H9 (cell line): ENCODE results near the gene USP21. TPM values are rescaled to one million over a fixed set of nuclear protein-coding genes. Genes with fewer than 3 reads are reported as not detected.

Source experiments
- DNase-seq: peaks from one replicate; pipeline ENCODE4 v3.0.0-alpha.2; 2017
- H2AFZ ChIP-seq: one replicate; pipeline ENCODE4 v1.6.1; 2013; ENCODE audit warnings: mild to moderate bottlenecking, low read length, control low read depth, moderate library complexity
- H2AK5ac ChIP-seq: 2 replicates; pipeline ENCODE4 v1.6.1; 2013; ENCODE audit warnings: low read length, control low read depth, mixed read lengths; ENCODE audit not compliant: insufficient read length
- H2BK120ac ChIP-seq: one replicate; pipeline ENCODE4 v1.6.1; 2013; ENCODE audit warnings: low read depth, mild to moderate bottlenecking, low read length, control low read depth, inconsistent platforms; ENCODE audit not compliant: poor library complexity, severe bottlenecking
- H2BK12ac ChIP-seq: 2 replicates; pipeline ENCODE4 v1.6.1; 2013; ENCODE audit warnings: low read length, control low read depth, mixed read lengths, low read depth; ENCODE audit not compliant: insufficient read length
- H2BK15ac ChIP-seq: 2 replicates; pipeline ENCODE4 v1.6.1; 2013; ENCODE audit warnings: low read depth, low read length, control low read depth
- H2BK20ac ChIP-seq: one replicate; pipeline ENCODE4 v1.6.1; 2013; ENCODE audit warnings: low read depth, mild to moderate bottlenecking, low read length, control low read depth, inconsistent platforms; ENCODE audit not compliant: poor library complexity, severe bottlenecking
- H2BK5ac ChIP-seq: 2 replicates; pipeline ENCODE4 v1.6.1; 2013; ENCODE audit warnings: low read length, control low read depth, mixed read lengths; ENCODE audit not compliant: insufficient read length
- H3K14ac ChIP-seq: 2 replicates; pipeline ENCODE4 v1.6.1; 2013; ENCODE audit warnings: low read length, control low read depth; ENCODE audit not compliant: insufficient read depth
- H3K18ac ChIP-seq: 2 replicates; pipeline ENCODE4 v1.6.1; 2013; ENCODE audit warnings: low read depth, mild to moderate bottlenecking, mixed read lengths, low read length, control low read depth; ENCODE audit not compliant: insufficient read length
- H3K23ac ChIP-seq: 2 replicates; pipeline ENCODE4 v1.6.1; 2013; ENCODE audit warnings: low read length, control low read depth, mixed read lengths, low read depth; ENCODE audit not compliant: insufficient read length
- H3K23me2 ChIP-seq: 2 replicates; pipeline ENCODE4 v1.6.1; 2013; ENCODE audit warnings: low read depth, mild to moderate bottlenecking, mixed read lengths, low read length, control low read depth; ENCODE audit not compliant: insufficient read length, poor library complexity, severe bottlenecking
- H3K27ac ChIP-seq: 2 replicates; pipeline ENCODE4 v1.5.1; 2013; ENCODE audit warnings: low read length, control low read depth, mixed read lengths, low read depth; ENCODE audit not compliant: insufficient read length
- H3K27me3 ChIP-seq: 2 replicates; pipeline ENCODE4 v1.6.1; 2013; ENCODE audit warnings: low read length, control low read depth, inconsistent platforms; ENCODE audit not compliant: insufficient read depth
- H3K4ac ChIP-seq: 2 replicates; pipeline ENCODE4 v1.6.1; 2013; ENCODE audit warnings: low read depth, mild to moderate bottlenecking, control low read depth, inconsistent platforms, low read length, moderate library complexity
- H3K4me1 ChIP-seq: 2 replicates; pipeline ENCODE4 v1.6.1; 2013; ENCODE audit warnings: low read length, control low read depth, inconsistent platforms; ENCODE audit not compliant: insufficient read depth
- H3K4me2 ChIP-seq: 2 replicates; pipeline ENCODE4 v1.6.1; 2013; ENCODE audit warnings: low read length, control low read depth, mixed read lengths; ENCODE audit not compliant: insufficient read length, insufficient read depth
- H3K56ac ChIP-seq: 2 replicates; pipeline ENCODE4 v1.6.1; 2013; ENCODE audit warnings: low read depth, mild to moderate bottlenecking, mixed read lengths, low read length, control low read depth; ENCODE audit not compliant: insufficient read length
- H3K79me1 ChIP-seq: 2 replicates; pipeline ENCODE4 v1.6.1; 2013; ENCODE audit warnings: low read depth, mild to moderate bottlenecking, moderate library complexity, low read length, control low read depth, inconsistent platforms; ENCODE audit not compliant: insufficient read depth, poor library complexity, severe bottlenecking
- H3K79me2 ChIP-seq: 2 replicates; pipeline ENCODE4 v1.6.1; 2013; ENCODE audit warnings: low read length, control low read depth, inconsistent platforms; ENCODE audit not compliant: insufficient read depth
- H3K9ac ChIP-seq: 2 replicates; pipeline ENCODE4 v1.6.1; 2013; ENCODE audit warnings: low read length, control low read depth, mixed read lengths; ENCODE audit not compliant: insufficient read length; ENCODE audit errors: extremely low read depth
- H3K9me3 ChIP-seq: one replicate; pipeline ENCODE4 v1.6.1; 2013; ENCODE audit warnings: low read depth, low read length, inconsistent platforms; ENCODE audit not compliant: control insufficient read depth
- H3T11ph ChIP-seq: one replicate; pipeline ENCODE4 v1.6.1; 2013; ENCODE audit warnings: mild to moderate bottlenecking, low read length, control low read depth, inconsistent platforms
- H4K20me1 ChIP-seq: one replicate; pipeline ENCODE4 v1.6.1; 2013; ENCODE audit not compliant: control insufficient read depth, insufficient read length, insufficient read depth
- H4K5ac ChIP-seq: 2 replicates; pipeline ENCODE4 v1.6.1; 2013; ENCODE audit warnings: low read depth, mild to moderate bottlenecking, mixed read lengths, low read length, control low read depth; ENCODE audit not compliant: insufficient read length
- H4K8ac ChIP-seq: replicated peaks from 2 replicates; pipeline ENCODE4 v1.6.1; 2013; ENCODE audit warnings: low read length, control low read depth, mixed read lengths, low read depth; ENCODE audit not compliant: insufficient read length
- H4K91ac ChIP-seq: 2 replicates; pipeline ENCODE4 v1.6.1; 2013; ENCODE audit warnings: low read depth, mild to moderate bottlenecking, moderate library complexity, mixed read lengths, low read length, control low read depth; ENCODE audit not compliant: insufficient read length
- H3K27ac Mint-ChIP-seq, 3 experiments: 2 replicates in 2 of 3; 3 replicates in 1 of 3; pipeline ENCODE4 v1.8.0; 2020 to 2021; ENCODE audit warnings: mixed read lengths in 3 of 3, mild to moderate bottlenecking in 1 of 3, moderate library complexity in 1 of 3
- H3K27me3 Mint-ChIP-seq: 2 replicates; pipeline ENCODE4 v1.8.0; 2021; ENCODE audit warnings: low read depth, mild to moderate bottlenecking, moderate library complexity, mixed read lengths
- H3K36me3 Mint-ChIP-seq, 3 experiments: 2 replicates in 2 of 3; 3 replicates in 1 of 3; pipeline ENCODE4 v1.8.0; 2020 to 2021; ENCODE audit warnings: low read depth in 3 of 3, mixed read lengths in 3 of 3; ENCODE audit not compliant: insufficient read depth in 1 of 3
- H3K4me1 Mint-ChIP-seq, 2 experiments: 2 replicates each; pipeline ENCODE4 v1.8.0; 2020; ENCODE audit warnings: mixed read lengths in 2 of 2
- H3K4me3 Mint-ChIP-seq, 2 experiments: 2 replicates in 1 of 2; 3 replicates in 1 of 2; pipeline ENCODE4 v1.8.0; 2020 to 2021; ENCODE audit warnings: mild to moderate bottlenecking in 2 of 2, mixed read lengths in 2 of 2, moderate library complexity in 1 of 2
- H3K9me3 Mint-ChIP-seq, 2 experiments: 2 replicates in 1 of 2; 3 replicates in 1 of 2; pipeline ENCODE4 v1.8.0; 2020; ENCODE audit warnings: mild to moderate bottlenecking in 2 of 2, mixed read lengths in 2 of 2, moderate library complexity in 1 of 2
- CTCF ChIP-seq: fragments of 200-600 bp; sonication (generic); conservative IDR thresholded peaks from 3 replicates; pipeline ENCODE4 v1.8.0; 2021; ENCODE audit warnings: antibody characterized with exemption, mild to moderate bottlenecking
- WGBS: extraction: QIAGEN DNeasy Blood & Tissue Kit; methylation state at CpG from one replicate; pipeline ENCODE4 v1.1.7; 2013; ENCODE audit warnings: missing lambda C conversion rate, low lambda C conversion rate, mixed read lengths; ENCODE audit not compliant: insufficient read length; ENCODE audit errors: extremely low coverage; 5-methylcytosine and 5-hydroxymethylcytosine counted together
- total RNA-seq: library from RNA; stranded (reverse); gene quantifications from 2 replicates; pipeline ENCODE4 v1.2.1, GENCODE V29; 2021

USP21 gene
- total RNA-seq, 1 experiment from 2014 or later = 17.9 TPM

- H3K4ac ChIP-seq = no peak overlapping the region
- H3K4me2 ChIP-seq = no peak overlapping the region
- TF ChIP-seq CTCF = no peak
- H2AFZ ChIP-seq = no peak overlapping the region
- no peaks in the 10 kb centered on the region for H3K79me2 ChIP-seq
- DNase-seq = no peak
- peaks cover 4 to 10% of the 10 kb centered on the region in 2 experiments; a peak in 3 of 4 replicates for H3K4me1 Mint-ChIP-seq
- no peak overlapping the region for H4K91ac ChIP-seq
- H3K9ac ChIP-seq = no peak overlapping the region
- no peak overlapping the region for H3K56ac ChIP-seq
- no peak overlapping the region for H2BK12ac ChIP-seq
- H3K23me2 ChIP-seq = no peaks in the 10 kb centered on the region
- peaks cover 0 to 8% (median 8%) of the 10 kb centered on the region in 3 experiments; a peak in 4 of 7 replicates for H3K36me3 Mint-ChIP-seq
- no peak overlapping the region for H3K27ac Mint-ChIP-seq
- H3K23ac ChIP-seq = no peak overlapping the region
- peaks cover 3% of the 10 kb centered on the region for H4K20me1 ChIP-seq
- no peak overlapping the region for H3K18ac ChIP-seq
- no peak overlapping the region for H2BK15ac ChIP-seq
- H2AK5ac ChIP-seq = no peak overlapping the region
- H2BK5ac ChIP-seq = no peak overlapping the region
- no peak overlapping the region for H4K5ac ChIP-seq
- H3K27me3 ChIP-seq = no peaks in the 10 kb centered on the region
- no CpG with 5 or more reads among the region's 3 CpGs for WGBS
- no peak overlapping the region for H3K4me3 Mint-ChIP-seq
- no peaks in the 10 kb centered on the region for H3K9me3 ChIP-seq
- no peak overlapping the region for H3K14ac ChIP-seq
- H3K4me1 ChIP-seq = no peaks in the 10 kb centered on the region
- H3K9me3 Mint-ChIP-seq = no peaks in the 10 kb centered on the region
- peaks cover 2% of the 10 kb centered on the region; the same call in 1 of the 2 replicates for H3K27me3 Mint-ChIP-seq
- H4K8ac ChIP-seq = no peak overlapping the region
- no peak overlapping the region for H2BK120ac ChIP-seq
- H3T11ph ChIP-seq = no peak overlapping the region
- no peaks in the 10 kb centered on the region for H3K79me1 ChIP-seq
- H3K27ac ChIP-seq = no peak overlapping the region
- H2BK20ac ChIP-seq = no peak overlapping the region
These were observed 28.0 kb downstream of the USP21 start for GRCh38 chr1:161187311-161187710.
